LNCaP clone FGC (cell line): ENCODE data around the gene CLCN4.

Experiments used
- DNase-seq: peaks from one replicate; pipeline ENCODE4 v3.0.0-alpha.2; 2011; ENCODE audit warnings: low read depth
- H3K4me3 ChIP-seq: 2 replicates; pipeline ENCODE4 v1.5.1; 2011; ENCODE audit warnings: mild to moderate bottlenecking, low read depth, low read length, control low read depth
- TF ChIP-seq, protein P1 (sequence below): IDR thresholded peaks from 2 replicates; pipeline ENCODE4 v1.5.1; 2012; ENCODE audit warnings: mild to moderate bottlenecking; ENCODE audit not compliant: control insufficient read depth, insufficient read depth; ENCODE audit errors: extremely low read depth

Gene CLCN4

DNA sequence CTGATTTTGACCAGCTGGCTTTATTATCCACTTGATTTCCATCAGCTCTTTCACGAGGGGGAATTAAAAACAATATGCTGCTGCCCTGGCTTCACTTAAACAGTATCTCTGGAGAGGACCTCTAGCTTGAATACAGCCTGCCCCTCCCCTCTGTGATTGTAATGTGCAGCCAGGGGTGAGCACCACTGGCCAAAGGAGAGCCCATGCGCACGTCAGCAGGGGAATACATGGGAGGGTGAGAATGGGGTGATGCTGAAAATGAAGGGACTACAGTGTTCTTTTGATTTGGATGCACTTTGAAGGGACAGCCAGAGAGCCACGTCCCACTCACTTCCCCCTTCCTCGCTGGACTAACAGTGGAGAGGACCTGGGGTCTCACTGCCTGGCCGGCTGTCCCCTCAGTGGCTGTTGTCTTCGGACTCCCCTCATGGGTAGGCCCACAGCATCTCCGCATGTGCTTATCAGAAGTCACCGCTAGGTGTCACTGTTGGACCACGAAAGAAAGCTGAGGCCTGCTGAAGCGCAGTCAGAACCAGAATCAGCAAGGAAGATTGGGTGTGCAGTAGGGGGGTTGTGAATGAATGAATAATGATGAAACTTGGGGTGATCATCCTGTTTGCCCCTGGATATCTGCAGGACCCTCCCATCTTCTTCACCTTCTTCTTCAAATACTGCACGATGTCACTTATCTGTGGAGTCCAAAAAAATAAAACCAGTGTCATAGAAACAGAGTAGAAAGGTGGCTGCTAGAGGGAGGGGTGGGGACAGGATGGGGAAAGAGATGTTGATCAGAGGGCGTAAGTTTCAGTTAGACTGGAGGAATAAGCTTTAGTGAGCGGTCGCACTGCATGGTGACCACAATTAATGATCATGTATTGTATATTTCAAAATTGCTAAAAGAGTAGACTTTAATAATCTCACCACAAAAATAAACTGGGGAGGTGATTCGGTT, 32.8 kb downstream of the CLCN4 start:
- DNase-seq, result no peak
- TF ChIP-seq, protein P1, sequence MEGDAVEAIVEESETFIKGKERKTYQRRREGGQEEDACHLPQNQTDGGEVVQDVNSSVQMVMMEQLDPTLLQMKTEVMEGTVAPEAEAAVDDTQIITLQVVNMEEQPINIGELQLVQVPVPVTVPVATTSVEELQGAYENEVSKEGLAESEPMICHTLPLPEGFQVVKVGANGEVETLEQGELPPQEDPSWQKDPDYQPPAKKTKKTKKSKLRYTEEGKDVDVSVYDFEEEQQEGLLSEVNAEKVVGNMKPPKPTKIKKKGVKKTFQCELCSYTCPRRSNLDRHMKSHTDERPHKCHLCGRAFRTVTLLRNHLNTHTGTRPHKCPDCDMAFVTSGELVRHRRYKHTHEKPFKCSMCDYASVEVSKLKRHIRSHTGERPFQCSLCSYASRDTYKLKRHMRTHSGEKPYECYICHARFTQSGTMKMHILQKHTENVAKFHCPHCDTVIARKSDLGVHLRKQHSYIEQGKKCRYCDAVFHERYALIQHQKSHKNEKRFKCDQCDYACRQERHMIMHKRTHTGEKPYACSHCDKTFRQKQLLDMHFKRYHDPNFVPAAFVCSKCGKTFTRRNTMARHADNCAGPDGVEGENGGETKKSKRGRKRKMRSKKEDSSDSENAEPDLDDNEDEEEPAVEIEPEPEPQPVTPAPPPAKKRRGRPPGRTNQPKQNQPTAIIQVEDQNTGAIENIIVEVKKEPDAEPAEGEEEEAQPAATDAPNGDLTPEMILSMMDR, result peak; percentile 70
- H3K4me3 ChIP-seq, result no peak overlapping the region

DNA sequence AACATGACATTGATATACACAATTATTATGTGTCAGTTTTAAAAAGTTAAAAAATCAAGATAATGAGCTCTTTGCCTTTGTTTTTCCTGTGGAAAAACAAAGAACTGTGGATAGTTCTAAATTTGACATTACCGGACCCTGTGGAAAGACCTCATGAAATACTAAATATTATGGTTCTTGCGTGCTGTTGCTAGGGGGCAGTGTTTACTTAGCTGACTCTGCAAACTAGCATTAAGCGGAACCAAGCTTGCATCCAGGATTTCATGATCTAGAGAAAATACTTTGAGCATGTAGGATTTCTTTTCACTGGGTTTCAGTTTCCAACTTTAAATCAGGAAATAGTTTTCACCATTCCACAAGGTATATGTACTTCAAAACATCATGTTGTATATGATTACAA, 33.6 kb downstream of the CLCN4 start:
- TF ChIP-seq, protein P1, result peak; percentile 61
- H3K4me3 ChIP-seq, result no peak overlapping the region
- DNase-seq, result peak; percentile 33

DNA sequence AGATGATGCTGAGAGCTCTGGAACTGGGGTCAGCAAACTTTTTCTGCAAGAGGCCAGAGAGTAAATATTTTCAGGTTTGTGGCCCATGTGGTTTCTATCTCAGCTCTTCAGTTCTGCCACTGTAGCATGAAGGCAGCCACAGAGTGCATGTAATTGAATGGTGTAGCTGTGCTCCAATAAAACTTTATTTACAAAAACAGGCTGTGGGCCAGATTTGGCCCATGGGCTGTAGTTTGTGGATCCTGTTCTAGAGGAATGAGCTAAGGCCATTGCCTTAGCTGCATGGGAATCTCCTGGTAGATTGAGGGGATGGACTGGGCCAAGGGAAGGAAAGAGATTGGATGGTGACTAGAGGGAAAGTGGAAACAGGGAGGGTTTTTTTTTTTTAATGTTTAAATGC, 36.8 kb downstream of the CLCN4 start:
- DNase-seq, result no peak
- H3K4me3 ChIP-seq, result no peak overlapping the region
- TF ChIP-seq, protein P1, result no peak

DNA sequence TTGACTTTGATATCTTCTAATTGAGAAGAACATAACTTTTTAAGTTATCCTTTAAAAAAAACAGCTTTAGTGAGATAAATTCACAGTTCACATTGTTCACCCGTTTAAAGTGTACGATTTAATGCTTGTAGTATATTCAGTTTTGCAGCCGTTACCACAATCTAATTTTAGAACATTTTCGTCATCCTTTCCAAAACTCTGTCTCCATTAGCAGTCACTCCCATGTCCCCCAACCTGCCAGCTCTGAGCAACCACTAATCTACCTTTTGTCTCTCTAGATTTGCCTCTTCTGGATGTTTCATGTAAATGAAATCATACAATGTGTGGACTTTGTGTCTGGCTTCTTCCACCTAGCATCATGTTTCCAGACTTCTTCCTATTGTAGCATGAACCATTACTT, 38.6 kb downstream of the CLCN4 start:
- H3K4me3 ChIP-seq, result no peak overlapping the region
- TF ChIP-seq, protein P1, result no peak
- DNase-seq, result no peak

DNA sequence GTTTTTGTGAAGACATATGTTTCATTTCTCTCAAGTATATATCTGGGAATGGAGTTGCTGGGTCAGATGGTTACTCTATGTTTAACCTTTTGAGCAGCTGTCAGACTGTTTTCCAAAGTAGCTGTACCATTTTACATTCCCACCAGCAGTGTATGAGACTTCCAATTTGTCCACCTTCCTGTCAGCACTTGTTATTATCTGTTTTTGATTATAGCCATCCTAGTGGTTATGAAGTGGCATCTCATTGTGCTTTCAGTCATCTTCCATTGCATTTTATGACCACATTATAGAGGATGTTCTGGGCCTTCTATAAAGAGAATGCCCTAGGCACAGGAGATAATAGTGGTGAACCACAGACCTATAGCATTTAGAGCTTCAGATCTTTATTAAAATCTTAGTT, 39.2 kb downstream of the CLCN4 start:
- TF ChIP-seq, protein P1, result no peak
- no peak overlapping the region for H3K4me3 ChIP-seq
- DNase-seq, result no peak

DNA sequence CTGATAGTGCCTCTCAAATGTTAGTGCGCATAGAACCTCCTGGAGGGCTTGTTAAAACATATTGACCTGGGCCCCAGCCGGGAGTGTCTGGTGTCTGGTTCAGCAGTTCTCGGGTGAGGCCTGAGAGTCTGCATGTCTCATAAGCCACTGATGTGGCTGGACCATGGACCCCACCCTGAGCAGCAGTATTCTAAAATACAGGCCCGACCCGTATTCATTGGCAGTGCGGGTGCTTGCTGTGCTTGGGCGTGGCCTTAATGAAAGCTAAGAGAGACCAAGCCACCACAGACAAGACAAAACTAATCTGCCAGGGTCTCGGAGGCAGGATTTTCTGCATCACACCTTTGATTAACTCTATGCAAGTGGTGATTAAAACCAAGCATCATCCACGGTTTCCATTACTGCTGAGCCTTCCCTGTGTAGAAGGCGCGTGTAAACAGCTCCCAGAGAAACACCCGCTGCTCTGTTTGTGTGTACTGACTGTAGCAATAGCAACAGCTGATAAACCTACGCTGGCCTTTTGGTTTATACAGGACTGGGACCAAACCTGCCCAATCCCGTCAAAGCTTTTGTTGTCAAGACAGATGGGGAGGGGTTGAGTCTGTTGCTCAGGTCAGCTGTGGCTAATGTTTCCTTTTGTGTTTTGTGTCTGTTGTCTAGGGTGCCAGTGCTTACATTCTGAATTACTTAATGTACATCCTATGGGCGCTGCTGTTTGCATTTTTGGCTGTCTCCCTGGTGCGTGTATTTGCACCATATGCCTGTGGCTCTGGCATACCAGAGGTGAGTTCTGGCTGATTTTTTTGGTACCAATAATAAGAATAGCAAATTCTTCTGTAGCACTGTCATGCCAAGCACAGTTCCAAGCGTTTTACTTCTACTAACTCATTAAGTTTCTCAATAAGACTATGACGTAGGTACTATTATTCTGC, 40.8 kb downstream of the CLCN4 start:
- DNase-seq, result no peak
- no peak overlapping the region for H3K4me3 ChIP-seq
- TF ChIP-seq, protein P1, result no peak
